Mesendoderm (in vitro differentiated cells): Measurements from ENCODE around the gene PITPNM3.

Experiments used
- DNase-seq: peaks from one replicate; pipeline ENCODE4 v3.0.0; 2013
- H2AK5ac ChIP-seq: 2 replicates; pipeline ENCODE4 v1.6.1; 2013; ENCODE audit warnings: low read length, inconsistent platforms
- H2BK120ac ChIP-seq: 2 replicates; pipeline ENCODE4 v1.6.1; 2013; ENCODE audit warnings: low read depth, mild to moderate bottlenecking, low read length, moderate library complexity, mixed read lengths
- H2BK15ac ChIP-seq: replicated peaks from 2 replicates; pipeline ENCODE4 v1.6.1; 2013; ENCODE audit warnings: low read depth, mild to moderate bottlenecking, moderate library complexity
- H2BK5ac ChIP-seq: 2 replicates; pipeline ENCODE4 v1.6.1; 2013; ENCODE audit warnings: low read length, inconsistent platforms
- H3K18ac ChIP-seq: 2 replicates; pipeline ENCODE4 v1.6.1; 2013; ENCODE audit warnings: mild to moderate bottlenecking, low read length, mixed read lengths
- H3K23ac ChIP-seq: one replicate; pipeline ENCODE4 v1.6.1; 2013; ENCODE audit warnings: low read length
- H3K27ac ChIP-seq: 2 replicates; pipeline ENCODE4 v1.5.1; 2013; ENCODE audit warnings: low read depth, mild to moderate bottlenecking, inconsistent platforms, low read length, moderate library complexity
- H3K27me3 ChIP-seq: 2 replicates; pipeline ENCODE4 v1.6.1; 2013; ENCODE audit warnings: low read length, control low read depth, mild to moderate bottlenecking, inconsistent platforms; ENCODE audit not compliant: insufficient read depth, poor library complexity
- H3K36me3 ChIP-seq: 2 replicates; pipeline ENCODE4 v1.6.1; 2013; ENCODE audit warnings: low read length, inconsistent platforms; ENCODE audit not compliant: control insufficient read depth, insufficient read depth
- H3K4ac ChIP-seq: one replicate; pipeline ENCODE4 v1.6.1; 2013; ENCODE audit warnings: low read depth, mild to moderate bottlenecking, low read length, moderate library complexity
- H3K4me1 ChIP-seq: 2 replicates; pipeline ENCODE4 v1.6.1; 2013; ENCODE audit warnings: low read depth, low read length, inconsistent platforms; ENCODE audit not compliant: control insufficient read depth
- H3K4me2 ChIP-seq: 2 replicates; pipeline ENCODE4 v1.6.1; 2013; ENCODE audit warnings: low read length
- H3K4me3 ChIP-seq: 2 replicates; pipeline ENCODE4 v1.5.1; 2013; ENCODE audit warnings: mild to moderate bottlenecking, low read length
- H3K56ac ChIP-seq: one replicate; pipeline ENCODE4 v1.6.1; 2013; ENCODE audit warnings: low read length
- H3K79me1 ChIP-seq: 2 replicates; pipeline ENCODE4 v1.6.1; 2013; ENCODE audit warnings: low read length, inconsistent platforms
- H3K79me2 ChIP-seq: 2 replicates; pipeline ENCODE4 v1.6.1; 2013; ENCODE audit warnings: mild to moderate bottlenecking, low read length; ENCODE audit not compliant: control insufficient read depth, insufficient read depth
- H3K9ac ChIP-seq: 2 replicates; pipeline ENCODE4 v1.6.1; 2013; ENCODE audit warnings: low read length, inconsistent platforms
- H4K5ac ChIP-seq: one replicate; pipeline ENCODE4 v1.6.1; 2013; ENCODE audit warnings: low read length
- H4K8ac ChIP-seq: one replicate; pipeline ENCODE4 v1.6.1; 2013; ENCODE audit warnings: low read depth, mild to moderate bottlenecking, control low read depth, low read length, moderate library complexity
- WGBS: extraction: QIAGEN DNeasy Blood & Tissue Kit; methylation state at CpG from one replicate; pipeline ENCODE4 v1.1.7; 2013; ENCODE audit warnings: low lambda C conversion rate, missing lambda C conversion rate; ENCODE audit not compliant: insufficient coverage; ENCODE audit errors: extremely low coverage; 5-methylcytosine and 5-hydroxymethylcytosine counted together

The PITPNM3 gene

GRCh38 chr17:6569370-6570285, 13.3 kb upstream of the PITPNM3 start:
- Histone ChIP-seq H3K18ac (no peak overlapping the region), H2BK120ac (no peak overlapping the region), H3K4ac (no peak overlapping the region), H3K79me2 (no peaks in the 10 kb centered on the region), H3K79me1 (no peaks in the 10 kb centered on the region), H3K56ac (no peak overlapping the region), H3K4me2 (no peak overlapping the region), H2AK5ac (no peak overlapping the region), H3K4me1 (no peaks in the 10 kb centered on the region), H3K23ac (no peak overlapping the region), H2BK15ac (no peak overlapping the region), H3K27ac (no peak overlapping the region), H3K4me3 (no peak overlapping the region), H4K8ac (no peak overlapping the region), H3K27me3 (no peaks in the 10 kb centered on the region), H2BK5ac (no peak overlapping the region), H3K36me3 (no peaks in the 10 kb centered on the region), H4K5ac (no peak overlapping the region), H3K9ac (no peak overlapping the region)
- DNase-seq: no peak
- WGBS: no CpG with 5 or more reads among the region's 10 CpGs

DNA sequence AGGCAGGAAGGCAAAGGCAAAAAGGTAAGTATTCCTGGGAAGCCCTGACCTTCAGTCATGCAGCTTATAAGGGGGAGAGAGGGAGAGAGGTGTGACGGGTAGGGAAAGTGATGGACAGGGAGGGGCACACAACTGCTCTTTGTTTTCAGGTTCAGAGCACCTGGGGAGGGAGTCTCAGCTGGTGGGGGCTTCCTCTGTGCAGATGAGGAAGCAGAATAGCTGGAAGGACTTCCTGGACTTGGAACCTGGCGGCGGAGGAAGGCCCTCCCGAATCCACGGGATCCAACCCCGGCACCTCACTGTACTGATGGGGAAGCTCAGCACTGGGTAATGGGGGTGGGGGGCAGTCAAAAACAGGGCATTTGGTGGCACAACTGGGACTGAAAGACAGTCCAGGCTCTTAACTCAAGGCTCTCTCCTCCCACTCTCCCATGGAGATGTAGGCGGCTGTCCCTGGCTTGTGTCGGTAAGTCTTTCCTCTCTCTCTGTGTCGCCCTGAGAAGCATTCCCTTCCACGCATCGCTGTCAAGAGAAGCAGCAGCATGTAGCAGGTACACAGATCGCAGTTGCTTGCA, 11.9 kb upstream of the PITPNM3 start:
- Histone ChIP-seq H3K27ac (no peak overlapping the region), H3K79me1 (no peaks in the 10 kb centered on the region), H3K4me2 (no peak overlapping the region), H3K4me1 (no peaks in the 10 kb centered on the region), H2BK5ac (no peak overlapping the region), H2BK120ac (no peak overlapping the region), H3K9ac (no peak overlapping the region), H3K18ac (no peak overlapping the region), H3K79me2 (no peaks in the 10 kb centered on the region), H3K56ac (no peak overlapping the region), H3K4ac (no peak overlapping the region), H3K4me3 (no peak overlapping the region), H4K8ac (no peak overlapping the region), H3K23ac (no peak overlapping the region), H2AK5ac (no peak overlapping the region), H2BK15ac (no peak overlapping the region), H3K36me3 (no peaks in the 10 kb centered on the region), H3K27me3 (no peaks in the 10 kb centered on the region), H4K5ac (no peak overlapping the region)
- no peak for DNase-seq
- no CpG with 5 or more reads among the region's 12 CpGs for WGBS

DNA sequence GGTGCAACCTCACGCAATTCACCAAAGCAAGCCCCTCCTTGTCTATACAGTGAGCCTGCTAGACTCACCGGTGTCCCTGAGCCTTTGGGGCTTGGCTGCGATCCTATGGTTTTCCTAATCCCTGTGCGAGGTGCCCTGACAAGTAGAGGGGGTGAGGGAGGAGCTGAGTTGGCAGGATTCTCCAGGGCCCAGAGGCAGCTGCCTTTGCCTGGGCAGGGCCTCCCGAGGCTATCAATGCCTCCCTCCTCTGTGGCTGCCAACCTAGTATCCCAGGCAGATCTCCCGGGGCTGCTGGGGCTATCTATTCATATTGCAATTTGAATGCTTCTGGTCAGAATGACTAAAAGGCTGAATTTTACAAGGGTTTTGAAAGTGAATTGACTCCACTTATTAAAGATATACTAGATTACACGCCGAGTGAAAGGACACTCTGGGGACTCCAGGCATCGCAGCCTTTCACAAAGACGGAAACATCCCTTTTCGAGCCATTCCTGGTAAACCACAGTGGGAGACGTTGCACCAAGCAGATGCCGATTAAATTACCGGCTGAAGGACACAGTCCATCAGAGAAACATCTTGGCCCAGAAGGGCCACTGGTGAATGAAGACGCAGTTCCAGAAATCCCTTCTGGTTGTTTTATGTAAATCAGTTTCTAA, 11.3 kb upstream of the PITPNM3 start:
- H3K79me2 ChIP-seq: no peaks in the 10 kb centered on the region
- no peak overlapping the region for H2BK15ac ChIP-seq
- H4K8ac ChIP-seq: no peak overlapping the region
- H2AK5ac ChIP-seq: no peak overlapping the region
- no peak overlapping the region for H3K4ac ChIP-seq
- H3K4me3 ChIP-seq: no peak overlapping the region
- no peak overlapping the region for H3K27ac ChIP-seq
- H3K4me1 ChIP-seq: no peaks in the 10 kb centered on the region
- no peak overlapping the region for H3K9ac ChIP-seq
- no peak overlapping the region for H3K56ac ChIP-seq
- no peaks in the 10 kb centered on the region for H3K36me3 ChIP-seq
- H3K4me2 ChIP-seq: no peak overlapping the region
- DNase-seq: peak; percentile 55
- H3K18ac ChIP-seq: no peak overlapping the region
- no peaks in the 10 kb centered on the region for H3K27me3 ChIP-seq
- no peak overlapping the region for H2BK120ac ChIP-seq
- no peaks in the 10 kb centered on the region for H3K79me1 ChIP-seq
- H2BK5ac ChIP-seq: no peak overlapping the region
- no peak overlapping the region for H3K23ac ChIP-seq
- no peak overlapping the region for H4K5ac ChIP-seq
- no CpG with 5 or more reads among the region's 15 CpGs for WGBS

DNA sequence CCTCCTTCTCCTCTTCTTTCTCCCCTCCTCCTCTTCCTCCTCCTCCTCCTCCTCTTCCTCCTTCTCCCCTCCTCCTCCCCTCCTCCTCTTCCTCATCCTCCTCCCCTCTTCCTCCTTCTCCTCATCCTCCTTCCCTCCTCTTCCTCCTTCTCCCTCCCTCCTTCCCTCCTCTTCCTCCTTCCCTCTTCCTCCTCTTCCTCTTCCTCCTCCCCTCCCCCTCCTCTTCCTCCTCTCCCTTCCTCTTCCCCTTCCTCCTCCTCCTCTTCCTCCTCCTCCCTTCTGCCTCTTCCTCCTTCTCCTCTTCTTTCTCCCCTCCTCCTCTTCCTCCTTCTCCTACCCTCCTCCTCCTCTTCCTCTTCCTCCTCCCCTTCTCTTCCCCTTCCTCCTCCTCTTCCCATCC, 5.1 kb upstream of the PITPNM3 start:
- no peak overlapping the region for H2AK5ac ChIP-seq
- H2BK15ac ChIP-seq: no peak overlapping the region
- H3K4me3 ChIP-seq: no peak overlapping the region
- H3K23ac ChIP-seq: no peak overlapping the region
- no peaks in the 10 kb centered on the region for H3K36me3 ChIP-seq
- no peak overlapping the region for H3K27ac ChIP-seq
- peaks cover 11% of the 10 kb centered on the region for H3K27me3 ChIP-seq
- H3K56ac ChIP-seq: no peak overlapping the region
- no peak overlapping the region for H3K18ac ChIP-seq
- no peak overlapping the region for H3K9ac ChIP-seq
- H2BK120ac ChIP-seq: no peak overlapping the region
- H3K4me1 ChIP-seq: no peaks in the 10 kb centered on the region
- H2BK5ac ChIP-seq: no peak overlapping the region
- H3K79me1 ChIP-seq: no peaks in the 10 kb centered on the region
- no peak overlapping the region for H4K5ac ChIP-seq
- no peak overlapping the region for H3K4me2 ChIP-seq
- no peaks in the 10 kb centered on the region for H3K79me2 ChIP-seq
- no peak overlapping the region for H3K4ac ChIP-seq
- H4K8ac ChIP-seq: no peak overlapping the region
- no peak for DNase-seq

DNA sequence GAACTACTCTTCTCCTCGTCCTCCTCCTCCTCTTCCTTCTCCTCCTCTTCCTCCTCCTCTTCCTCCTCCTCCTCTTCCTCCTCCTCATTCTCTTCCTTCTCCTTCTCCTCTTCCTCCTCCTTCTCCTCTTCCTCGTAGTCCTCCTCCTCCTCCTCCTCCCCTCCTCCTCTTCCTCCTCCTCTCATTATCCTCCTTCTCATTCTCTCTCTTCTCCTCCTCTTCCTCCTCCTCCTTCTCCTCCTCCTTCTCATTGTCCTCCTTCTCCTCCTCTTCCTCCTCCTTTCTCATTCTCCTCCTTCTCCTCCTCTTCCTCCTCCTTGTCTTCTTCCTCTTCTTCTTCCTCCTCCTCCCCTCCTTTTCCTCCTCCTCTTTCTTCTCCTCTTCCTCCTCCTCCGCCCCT, 4.1 kb upstream of the PITPNM3 start:
- no peak overlapping the region for H3K27ac ChIP-seq
- H3K36me3 ChIP-seq: no peaks in the 10 kb centered on the region
- DNase-seq: no peak
- no peak overlapping the region for H4K5ac ChIP-seq
- no peak overlapping the region for H3K4me3 ChIP-seq
- H2BK15ac ChIP-seq: no peak overlapping the region
- 100% methylated on average over 1 of the region's 3 CpGs for WGBS
- no peak overlapping the region for H3K4ac ChIP-seq
- no peak overlapping the region for H4K8ac ChIP-seq
- H3K23ac ChIP-seq: no peak overlapping the region
- no peak overlapping the region for H3K56ac ChIP-seq
- H2BK5ac ChIP-seq: no peak overlapping the region
- H3K79me1 ChIP-seq: no peaks in the 10 kb centered on the region
- H3K4me1 ChIP-seq: no peaks in the 10 kb centered on the region
- peaks cover 12% of the 10 kb centered on the region for H3K27me3 ChIP-seq
- H3K9ac ChIP-seq: no peak overlapping the region
- H2BK120ac ChIP-seq: no peak overlapping the region
- no peak overlapping the region for H2AK5ac ChIP-seq
- no peak overlapping the region for H3K4me2 ChIP-seq
- H3K79me2 ChIP-seq: no peaks in the 10 kb centered on the region
- no peak overlapping the region for H3K18ac ChIP-seq
